Measurements from ENCODE around the gene DENND1A.

The DENND1A gene

DNA sequence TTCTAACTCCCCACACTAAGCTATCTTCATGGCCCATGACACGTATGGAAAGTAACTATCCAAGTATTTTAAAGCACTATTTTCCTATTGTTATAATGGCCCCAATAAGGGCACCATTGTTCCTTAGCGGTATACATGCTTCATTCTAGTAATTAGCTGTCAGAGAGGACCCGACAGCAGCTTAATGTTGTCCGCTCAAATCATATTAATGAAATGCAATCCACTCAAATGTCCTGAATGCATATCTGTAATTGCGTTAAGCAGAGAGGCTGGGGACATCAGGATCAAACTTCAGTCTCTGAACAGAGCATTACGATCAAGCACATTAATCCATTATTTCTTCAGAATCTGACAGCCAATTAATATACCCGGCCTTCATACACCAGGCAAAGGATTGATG lies 434.2 kb downstream of the DENND1A start:
- Mint-ChIP-seq H3K36me3 (ENCODE audit: low read depth) (no peaks in the 10 kb centered on the region), H3K27me3 (ENCODE audit: low read depth, poor library complexity) (no peaks in the 10 kb centered on the region), H3K4me3 (no peak overlapping the region), H3K9me3 (no peaks in the 10 kb centered on the region), H3K27ac (no peak overlapping the region), H3K4me1 (peaks cover 16% of the 10 kb centered on the region)
- TF ChIP-seq, protein P1, sequence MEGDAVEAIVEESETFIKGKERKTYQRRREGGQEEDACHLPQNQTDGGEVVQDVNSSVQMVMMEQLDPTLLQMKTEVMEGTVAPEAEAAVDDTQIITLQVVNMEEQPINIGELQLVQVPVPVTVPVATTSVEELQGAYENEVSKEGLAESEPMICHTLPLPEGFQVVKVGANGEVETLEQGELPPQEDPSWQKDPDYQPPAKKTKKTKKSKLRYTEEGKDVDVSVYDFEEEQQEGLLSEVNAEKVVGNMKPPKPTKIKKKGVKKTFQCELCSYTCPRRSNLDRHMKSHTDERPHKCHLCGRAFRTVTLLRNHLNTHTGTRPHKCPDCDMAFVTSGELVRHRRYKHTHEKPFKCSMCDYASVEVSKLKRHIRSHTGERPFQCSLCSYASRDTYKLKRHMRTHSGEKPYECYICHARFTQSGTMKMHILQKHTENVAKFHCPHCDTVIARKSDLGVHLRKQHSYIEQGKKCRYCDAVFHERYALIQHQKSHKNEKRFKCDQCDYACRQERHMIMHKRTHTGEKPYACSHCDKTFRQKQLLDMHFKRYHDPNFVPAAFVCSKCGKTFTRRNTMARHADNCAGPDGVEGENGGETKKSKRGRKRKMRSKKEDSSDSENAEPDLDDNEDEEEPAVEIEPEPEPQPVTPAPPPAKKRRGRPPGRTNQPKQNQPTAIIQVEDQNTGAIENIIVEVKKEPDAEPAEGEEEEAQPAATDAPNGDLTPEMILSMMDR (IDR thresholded peaks at IDR 0.05), result no peak
- DNase-seq, result no peak

DNA sequence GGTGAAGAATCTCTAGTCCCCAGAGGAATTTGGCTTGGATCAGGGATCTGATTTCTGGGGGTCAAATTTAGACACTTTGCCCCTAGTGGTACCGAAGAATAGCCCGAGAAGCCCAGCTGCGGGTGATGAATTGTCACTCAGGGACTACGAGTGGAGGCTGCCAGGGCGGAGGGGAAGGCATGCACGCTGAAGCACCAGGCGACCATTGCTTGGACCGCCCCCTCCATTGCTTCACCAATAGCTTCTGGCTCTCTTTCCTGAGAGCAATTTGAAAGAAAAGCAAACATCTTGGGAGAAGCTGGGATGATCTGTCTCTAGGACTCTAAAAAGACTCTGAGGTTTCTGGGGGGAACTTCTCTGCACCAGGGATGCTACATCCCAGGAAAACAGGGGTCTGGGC lies 436.3 kb downstream of the DENND1A start:
- H3K4me3 Mint-ChIP-seq, result no peak overlapping the region
- H3K27me3 Mint-ChIP-seq (ENCODE audit: low read depth, poor library complexity), result peaks cover 3% of the 10 kb centered on the region
- DNase-seq, result no peak
- no peaks in the 10 kb centered on the region for H3K36me3 Mint-ChIP-seq (ENCODE audit: low read depth)
- TF ChIP-seq, protein P1 (IDR thresholded peaks at IDR 0.05), result no peak
- no peak overlapping the region for H3K27ac Mint-ChIP-seq
- H3K4me1 Mint-ChIP-seq, result peaks cover 23% of the 10 kb centered on the region
- H3K9me3 Mint-ChIP-seq, result no peaks in the 10 kb centered on the region

DNA sequence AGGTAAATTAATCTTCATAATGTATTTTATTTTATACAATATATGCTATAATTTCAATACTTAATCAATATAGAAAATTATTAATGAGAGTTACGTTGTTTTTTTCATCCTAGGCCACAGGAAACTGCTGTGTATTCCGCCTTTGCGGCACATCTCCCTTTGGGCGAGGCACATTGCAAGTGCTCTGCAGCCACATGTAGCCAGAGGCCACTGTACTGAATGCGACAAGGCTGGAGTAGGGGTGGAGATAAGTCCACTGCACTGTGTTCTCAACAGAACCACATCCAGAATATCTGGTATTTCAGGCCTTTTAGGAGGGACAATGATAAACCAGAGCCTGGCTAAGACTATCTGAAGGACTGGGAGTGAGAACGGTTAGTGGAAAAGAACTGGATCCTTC lies 439.2 kb downstream of the DENND1A start:
- Mint-ChIP-seq H3K4me3 (no peak overlapping the region), H3K27ac (no peak overlapping the region), H3K9me3 (no peaks in the 10 kb centered on the region), H3K36me3 (ENCODE audit: low read depth) (no peaks in the 10 kb centered on the region), H3K4me1 (peaks cover 46% of the 10 kb centered on the region), H3K27me3 (ENCODE audit: low read depth, poor library complexity) (peaks cover 7% of the 10 kb centered on the region)
- DNase-seq, result no peak
- TF ChIP-seq, protein P1 (IDR thresholded peaks at IDR 0.05), result no peak

DNA sequence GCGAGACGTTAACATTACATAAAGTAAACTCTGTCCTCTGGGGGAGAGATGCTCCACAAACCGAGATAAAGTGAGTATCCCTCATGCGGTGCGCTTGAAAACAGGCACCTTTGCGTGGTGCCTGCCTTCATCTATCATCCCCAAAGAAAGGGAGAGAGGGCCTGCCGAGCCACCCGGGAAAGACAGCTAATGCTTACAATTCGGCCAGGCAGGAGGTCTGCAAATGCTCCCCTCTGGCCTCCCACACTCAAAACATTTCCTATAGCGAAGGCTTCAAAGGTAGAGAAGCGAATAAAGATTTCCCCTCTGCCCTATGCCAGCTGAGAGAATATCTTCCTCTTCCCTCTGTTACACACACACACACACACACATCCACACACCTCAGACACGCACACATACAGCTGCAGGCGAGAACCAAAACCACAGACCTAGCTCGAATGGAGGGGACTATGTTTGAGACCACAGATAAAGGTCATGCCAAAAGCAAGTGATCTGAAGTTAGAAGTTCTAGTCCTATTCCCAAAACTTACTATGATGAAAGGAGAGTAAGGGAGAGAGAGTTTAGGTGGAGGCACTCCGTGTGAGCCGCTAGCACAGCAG lies 441.1 kb downstream of the DENND1A start:
- H3K27me3 Mint-ChIP-seq (ENCODE audit: low read depth, poor library complexity), result peaks cover 7% of the 10 kb centered on the region
- DNase-seq, result no peak
- TF ChIP-seq, protein P1 (IDR thresholded peaks at IDR 0.05), result no peak

DNA sequence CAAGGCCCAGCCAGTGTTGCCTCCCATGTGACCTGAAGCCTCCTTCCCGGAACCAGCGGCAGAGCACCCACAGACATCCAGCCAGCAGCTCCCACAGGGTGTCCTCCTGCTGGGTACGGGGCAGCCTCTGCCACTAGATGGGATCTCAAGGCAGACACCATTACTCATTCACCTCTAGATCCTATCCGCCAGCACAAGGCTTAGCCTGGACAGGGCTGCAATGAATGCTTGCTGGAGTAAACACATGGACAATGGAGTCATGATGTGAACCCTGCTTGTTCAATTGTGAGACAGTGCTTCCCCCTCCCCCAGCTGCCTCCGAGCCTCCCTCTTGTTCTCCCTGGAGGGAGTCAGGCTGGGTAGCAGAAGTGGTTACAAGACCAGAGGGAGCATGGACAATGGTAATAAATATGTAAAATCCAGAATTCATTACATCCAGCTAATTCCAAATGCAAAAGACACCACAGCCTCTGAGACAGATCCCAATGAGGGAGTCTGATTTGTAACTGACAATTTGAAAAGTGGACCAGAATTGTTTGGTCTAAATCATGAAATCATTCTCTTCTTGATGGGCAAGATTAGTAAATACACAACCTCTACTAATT lies 441.9 kb downstream of the DENND1A start:
- no peaks in the 10 kb centered on the region for H3K36me3 Mint-ChIP-seq (ENCODE audit: low read depth)
- no peak for DNase-seq

More for the DNA sequence above, 441.1 kb downstream of the DENND1A start:
- H3K27ac Mint-ChIP-seq, result no peak overlapping the region
- H3K9me3 Mint-ChIP-seq, result no peaks in the 10 kb centered on the region
- no peaks in the 10 kb centered on the region for H3K36me3 Mint-ChIP-seq (ENCODE audit: low read depth)
- peaks cover 38% of the 10 kb centered on the region for H3K4me1 Mint-ChIP-seq
- no peak overlapping the region for H3K4me3 Mint-ChIP-seq

More for the DNA sequence above, 441.9 kb downstream of the DENND1A start:
- H3K4me1 Mint-ChIP-seq, result peaks cover 30% of the 10 kb centered on the region
- no peak overlapping the region for H3K27ac Mint-ChIP-seq
- TF ChIP-seq, protein P1 (IDR thresholded peaks at IDR 0.05), result no peak
- H3K9me3 Mint-ChIP-seq, result no peaks in the 10 kb centered on the region
- H3K27me3 Mint-ChIP-seq (ENCODE audit: low read depth, poor library complexity), result peaks cover 7% of the 10 kb centered on the region
- no peak overlapping the region for H3K4me3 Mint-ChIP-seq
